GM18909 (cell line): ENCODE measurements around the gene TAP1.
"Not testable (repeated sequence)": the region's sequence is repeated elsewhere in the genome, so short reads cannot be mapped to it uniquely, and the experiment has no call there.

Experiments
- ATAC-seq: cut with Tn5 transposase; IDR thresholded peaks from one replicate; pipeline ENCODE4 v1.9.1; 2021; ENCODE audit warnings: mild to moderate bottlenecking; ENCODE audit not compliant: unreplicated experiment, poor library complexity

TAP1 gene

GRCh38 chr6:32814145-32814544 is 39.4 kb downstream of the TAP1 start:
- ATAC-seq: no peak

- ATAC-seq: no peak
Observed at GRCh38 chr6:32809171-32809570, 44.3 kb downstream of the TAP1 start.

GRCh38 chr6:32807020-32807580 is 46.4 kb downstream of the TAP1 start:
- ATAC-seq: no peak

GRCh38 chr6:32805404-32805803 is 48.1 kb downstream of the TAP1 start:
- not testable (repeated sequence) for ATAC-seq

- no peak for ATAC-seq
Observed at GRCh38 chr6:32803416-32803815, 50.1 kb downstream of the TAP1 start.

GRCh38 chr6:32799740-32800139 is 53.8 kb downstream of the TAP1 start:
- no peak for ATAC-seq

- no peak for ATAC-seq
Observed at GRCh38 chr6:32799168-32799567, 54.3 kb downstream of the TAP1 start.

GRCh38 chr6:32796848-32797776 is 56.4 kb downstream of the TAP1 start:
- ATAC-seq: no peak
